ENCODE results near the gene SH3D19.
"Not testable (repeated sequence)": the region's sequence is repeated elsewhere in the genome, so short reads cannot be mapped to it uniquely, and the experiment has no call there.

SH3D19 gene

DNA sequence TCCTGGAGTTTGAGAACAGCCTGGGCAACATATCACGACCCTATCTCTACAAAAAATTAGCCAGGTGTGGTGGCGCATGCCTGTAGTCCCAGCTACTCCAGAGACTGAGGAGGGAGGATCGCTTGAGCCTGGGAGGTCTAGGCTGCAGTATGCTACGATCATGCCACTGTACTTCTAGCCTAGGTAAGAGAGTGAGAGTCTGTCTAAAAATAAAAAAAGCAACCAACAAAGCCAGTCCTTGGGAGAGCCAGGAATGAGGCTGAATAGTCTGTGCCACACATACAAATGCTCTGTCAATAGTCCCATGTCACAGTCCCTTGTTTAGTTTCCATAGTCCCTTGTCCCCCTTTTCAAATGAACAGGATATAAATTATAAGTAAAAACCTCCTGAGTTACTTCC, 67.7 kb downstream of the SH3D19 start:
- Histone ChIP-seq H4K12ac (ENCODE audit: low read depth, low read length) (no peak overlapping the region), H3K4ac (ENCODE audit: low read depth, low read length) (no peak overlapping the region), H3K4me2 (ENCODE audit: low read length) (no peak overlapping the region), H3K27me3 (ENCODE audit: insufficient read depth, low read length) (no peaks in the 10 kb centered on the region), H3K23ac (ENCODE audit: low read length) (no peak overlapping the region), H2BK120ac (ENCODE audit: insufficient read depth, low read length, poor library complexity) (no peak overlapping the region), H3K18ac (ENCODE audit: low read length) (no peak overlapping the region), H3K4me1 (ENCODE audit: control insufficient read depth in 1 of 2, insufficient read depth in 2 of 2, low read length in 2 of 2) (peaks cover 1 to 3% of the 10 kb centered on the region in 2 experiments), H3K4me3 (ENCODE audit: low read depth, low read length) (no peak overlapping the region), H2BK12ac (ENCODE audit: low read length) (no peak overlapping the region), H4K91ac (ENCODE audit: low read depth, low read length) (no peak overlapping the region), H3K9ac (ENCODE audit: low read length) (no peak overlapping the region), H3K9me3 (ENCODE audit: insufficient read depth, low read depth, low read length) (no peaks in the 10 kb centered on the region), H2BK5ac (ENCODE audit: low read depth, low read length, poor library complexity) (no peak overlapping the region), H3K79me2 (ENCODE audit: control insufficient read depth, insufficient read depth, low read length, poor library complexity) (peaks cover 1% of the 10 kb centered on the region), H2AFZ (ENCODE audit: insufficient read depth, low read length, poor library complexity) (no peak overlapping the region), H3K14ac (ENCODE audit: low read length) (no peak overlapping the region), H3K79me1 (ENCODE audit: low read length) (no peaks in the 10 kb centered on the region), H3K36me3 (ENCODE audit: control insufficient read depth in 1 of 2, insufficient read depth in 2 of 2, low read length in 2 of 2) (no peaks in the 10 kb centered on the region), H3K27ac (ENCODE audit: low read depth, low read length) (no peak overlapping the region), H2AK5ac (ENCODE audit: low read length) (no peak overlapping the region), H4K8ac (ENCODE audit: low read depth, low read length) (no peak overlapping the region)
- DNase-seq, result no peak
- WGBS (ENCODE audit: extremely low coverage, insufficient coverage, insufficient read length), result no CpG with 5 or more reads among the region's 4 CpGs

DNA sequence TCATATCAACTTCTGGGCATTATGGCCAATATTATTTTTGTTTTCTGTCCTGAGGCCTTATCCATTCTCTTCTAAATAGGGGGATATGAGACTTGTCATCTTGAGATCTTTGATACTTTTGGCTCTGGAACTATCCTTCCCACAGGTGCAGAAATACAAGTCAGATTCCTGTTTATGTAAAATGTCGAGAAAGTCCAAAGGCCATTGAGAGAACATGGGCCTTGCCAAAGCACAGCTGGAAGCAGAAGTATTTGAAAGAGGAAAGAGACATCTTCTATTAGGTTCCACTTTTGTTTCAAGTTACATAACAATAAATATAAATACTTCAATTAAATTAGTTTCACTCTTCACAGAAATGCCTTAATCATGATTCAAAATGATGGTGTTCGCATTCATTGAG, 69.3 kb downstream of the SH3D19 start:
- no peak overlapping the region for H3K4ac ChIP-seq (ENCODE audit: low read depth, low read length)
- no peak overlapping the region for H4K91ac ChIP-seq (ENCODE audit: low read depth, low read length)
- no peak overlapping the region for H2BK5ac ChIP-seq (ENCODE audit: low read depth, low read length, poor library complexity)
- no peak overlapping the region for H3K27ac ChIP-seq (ENCODE audit: low read depth, low read length)
- DNase-seq, result no peak
- no peak overlapping the region for H3K4me2 ChIP-seq (ENCODE audit: low read length)
- no peak overlapping the region for H3K4me3 ChIP-seq (ENCODE audit: low read depth, low read length)
- no peaks in the 10 kb centered on the region for H3K9me3 ChIP-seq (ENCODE audit: insufficient read depth, low read depth, low read length)
- no peak overlapping the region for H3K14ac ChIP-seq (ENCODE audit: low read length)
- H2BK12ac ChIP-seq (ENCODE audit: low read length), result no peak overlapping the region
- no peaks in the 10 kb centered on the region for H3K4me1 ChIP-seq (ENCODE audit: control insufficient read depth in 1 of 2, insufficient read depth in 2 of 2, low read length in 2 of 2)
- no peak overlapping the region for H4K8ac ChIP-seq (ENCODE audit: low read depth, low read length)
- no peak overlapping the region for H2AFZ ChIP-seq (ENCODE audit: insufficient read depth, low read length, poor library complexity)
- no peak overlapping the region for H2AK5ac ChIP-seq (ENCODE audit: low read length)
- no peak overlapping the region for H3K23ac ChIP-seq (ENCODE audit: low read length)
- H3K27me3 ChIP-seq (ENCODE audit: insufficient read depth, low read length), result no peaks in the 10 kb centered on the region
- H4K12ac ChIP-seq (ENCODE audit: low read depth, low read length), result no peak overlapping the region
- no peaks in the 10 kb centered on the region for H3K36me3 ChIP-seq (ENCODE audit: control insufficient read depth in 1 of 2, insufficient read depth in 2 of 2, low read length in 2 of 2)
- no peak overlapping the region for H3K9ac ChIP-seq (ENCODE audit: low read length)
- H3K18ac ChIP-seq (ENCODE audit: low read length), result no peak overlapping the region
- no peaks in the 10 kb centered on the region for H3K79me1 ChIP-seq (ENCODE audit: low read length)
- H3K79me2 ChIP-seq (ENCODE audit: control insufficient read depth, insufficient read depth, low read length, poor library complexity), result peaks cover 1% of the 10 kb centered on the region
- no peak overlapping the region for H2BK120ac ChIP-seq (ENCODE audit: insufficient read depth, low read length, poor library complexity)
- WGBS (ENCODE audit: extremely low coverage, insufficient coverage, insufficient read length), result no CpG with 5 or more reads among the region's 2 CpGs

DNA sequence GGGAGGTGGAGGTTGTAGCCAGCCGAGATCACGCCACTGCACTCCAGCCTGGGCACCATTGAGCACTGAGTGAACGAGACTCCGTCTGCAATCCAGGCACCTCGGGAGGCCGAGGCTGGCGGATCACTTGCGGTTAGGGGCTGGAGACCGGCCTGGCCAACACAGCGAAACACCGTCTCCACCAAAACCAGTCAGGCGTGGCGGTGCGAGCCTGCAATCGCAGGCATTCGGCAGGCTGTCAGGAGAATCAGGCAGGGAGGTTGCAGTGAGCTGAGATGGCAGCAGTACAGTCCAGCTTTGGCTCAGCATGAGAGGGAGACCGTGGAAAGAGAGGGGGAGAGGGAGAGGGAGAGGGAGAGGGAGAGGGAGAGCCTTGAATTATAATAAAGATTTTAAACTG, 69.7 kb downstream of the SH3D19 start:
- not testable (repeated sequence) for H3K9ac ChIP-seq (ENCODE audit: low read length); H3K4me1 ChIP-seq (ENCODE audit: control insufficient read depth in 1 of 2, insufficient read depth in 2 of 2, low read length in 2 of 2); H3K79me1 ChIP-seq (ENCODE audit: low read length); H3K14ac ChIP-seq (ENCODE audit: low read length); H3K4me3 ChIP-seq (ENCODE audit: low read depth, low read length); H4K8ac ChIP-seq (ENCODE audit: low read depth, low read length); H3K9me3 ChIP-seq (ENCODE audit: insufficient read depth, low read depth, low read length); H3K4ac ChIP-seq (ENCODE audit: low read depth, low read length); H4K12ac ChIP-seq (ENCODE audit: low read depth, low read length); H2BK12ac ChIP-seq (ENCODE audit: low read length); H3K4me2 ChIP-seq (ENCODE audit: low read length); H3K79me2 ChIP-seq (ENCODE audit: control insufficient read depth, insufficient read depth, low read length, poor library complexity); H3K27me3 ChIP-seq (ENCODE audit: insufficient read depth, low read length); H4K91ac ChIP-seq (ENCODE audit: low read depth, low read length); H3K18ac ChIP-seq (ENCODE audit: low read length); DNase-seq; H3K23ac ChIP-seq (ENCODE audit: low read length); H2BK120ac ChIP-seq (ENCODE audit: insufficient read depth, low read length, poor library complexity); H2AFZ ChIP-seq (ENCODE audit: insufficient read depth, low read length, poor library complexity); H3K36me3 ChIP-seq (ENCODE audit: control insufficient read depth in 1 of 2, insufficient read depth in 2 of 2, low read length in 2 of 2); H2BK5ac ChIP-seq (ENCODE audit: low read depth, low read length, poor library complexity); H2AK5ac ChIP-seq (ENCODE audit: low read length); H3K27ac ChIP-seq (ENCODE audit: low read depth, low read length)
- no CpG with 5 or more reads among the region's 17 CpGs for WGBS (ENCODE audit: extremely low coverage, insufficient coverage, insufficient read length)

DNA sequence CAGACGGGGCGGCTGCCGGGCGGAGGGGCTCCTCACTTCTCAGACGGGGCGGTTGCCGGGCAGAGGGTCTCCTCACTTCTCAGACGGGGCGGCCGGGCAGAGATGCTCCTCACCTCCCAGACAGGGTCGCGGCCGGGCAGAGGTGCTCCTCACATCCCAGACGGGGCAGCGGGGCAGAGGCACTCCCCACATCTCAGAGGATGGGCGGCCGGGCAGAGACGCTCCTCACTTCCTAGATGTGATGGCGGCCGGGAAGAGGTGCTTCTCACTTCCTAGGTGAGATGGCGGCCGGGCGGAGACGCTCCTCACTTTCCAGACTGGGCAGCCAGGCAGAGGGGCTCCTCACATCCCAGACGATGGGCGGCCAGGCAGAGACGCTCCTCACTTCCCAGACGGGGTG, 70.2 kb downstream of the SH3D19 start:
- H3K4me1 ChIP-seq (ENCODE audit: control insufficient read depth in 1 of 2, insufficient read depth in 2 of 2, low read length in 2 of 2); H4K8ac ChIP-seq (ENCODE audit: low read depth, low read length); H3K14ac ChIP-seq (ENCODE audit: low read length); H2AFZ ChIP-seq (ENCODE audit: insufficient read depth, low read length, poor library complexity); H3K9me3 ChIP-seq (ENCODE audit: insufficient read depth, low read depth, low read length); H2BK12ac ChIP-seq (ENCODE audit: low read length); H4K12ac ChIP-seq (ENCODE audit: low read depth, low read length); H3K79me2 ChIP-seq (ENCODE audit: control insufficient read depth, insufficient read depth, low read length, poor library complexity); H3K27ac ChIP-seq (ENCODE audit: low read depth, low read length); H2BK120ac ChIP-seq (ENCODE audit: insufficient read depth, low read length, poor library complexity); H3K36me3 ChIP-seq (ENCODE audit: control insufficient read depth in 1 of 2, insufficient read depth in 2 of 2, low read length in 2 of 2); H3K9ac ChIP-seq (ENCODE audit: low read length); H2BK5ac ChIP-seq (ENCODE audit: low read depth, low read length, poor library complexity); H4K91ac ChIP-seq (ENCODE audit: low read depth, low read length); H2AK5ac ChIP-seq (ENCODE audit: low read length); H3K23ac ChIP-seq (ENCODE audit: low read length); H3K18ac ChIP-seq (ENCODE audit: low read length); H3K4me2 ChIP-seq (ENCODE audit: low read length); DNase-seq; H3K79me1 ChIP-seq (ENCODE audit: low read length); H3K27me3 ChIP-seq (ENCODE audit: insufficient read depth, low read length); H3K4me3 ChIP-seq (ENCODE audit: low read depth, low read length); H3K4ac ChIP-seq (ENCODE audit: low read depth, low read length): not testable (repeated sequence)
- no CpG with 5 or more reads among the region's 28 CpGs for WGBS (ENCODE audit: extremely low coverage, insufficient coverage, insufficient read length)

Measured in trophoblast cell (in vitro differentiated cells and primary cell).